ENCODE results near the gene SST.

The SST gene

DNA sequence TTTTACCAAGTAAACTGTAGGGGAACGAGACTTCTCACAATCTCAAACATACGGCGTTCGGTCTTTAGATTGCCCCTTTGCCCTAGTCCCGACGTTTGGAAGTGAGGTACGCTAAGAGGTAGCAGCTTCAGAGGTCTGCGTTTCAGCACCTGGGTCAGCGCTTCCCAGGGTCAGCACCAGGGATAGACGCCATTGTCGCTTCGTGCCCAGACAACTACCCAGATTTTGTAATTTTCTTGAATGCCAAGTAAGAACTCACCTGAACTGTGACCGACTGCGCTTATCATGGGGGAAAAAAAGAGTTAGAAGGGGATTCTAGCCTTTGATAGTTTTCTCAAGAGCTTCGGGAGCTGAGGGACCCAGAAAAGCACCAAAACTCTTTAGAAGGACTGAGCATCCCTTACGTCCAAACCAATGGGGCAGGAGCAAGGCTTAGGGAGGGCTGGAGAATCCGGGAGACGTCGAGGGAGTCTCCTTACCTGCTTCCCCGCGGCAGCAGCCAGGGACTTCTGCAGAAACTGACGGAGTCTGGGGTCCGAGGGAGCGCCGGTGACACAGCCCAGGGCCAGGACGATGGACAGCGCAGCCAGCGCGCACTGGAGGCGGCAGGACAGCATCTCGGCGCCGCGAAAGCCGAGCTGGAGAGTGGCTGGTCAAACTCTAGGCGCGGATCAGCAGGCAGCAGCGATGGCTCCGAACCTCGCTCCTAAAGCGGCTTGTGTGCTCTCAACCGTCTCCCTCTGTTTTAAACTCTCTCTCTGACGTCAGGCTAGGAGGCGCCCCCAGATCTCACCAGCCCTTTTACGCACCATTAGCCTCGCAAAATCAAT is at the start of gene SST:
TSS of gene SST (minus strand) at position 720 of the 830 bp plus-strand sequence. CDS start at position 617, 103 bp downstream.
- no peak for DNase-seq

- DNase-seq: no peak
Observed at GRCh38 chr3:187719628-187720336, 49.6 kb upstream of the SST start.

DNA sequence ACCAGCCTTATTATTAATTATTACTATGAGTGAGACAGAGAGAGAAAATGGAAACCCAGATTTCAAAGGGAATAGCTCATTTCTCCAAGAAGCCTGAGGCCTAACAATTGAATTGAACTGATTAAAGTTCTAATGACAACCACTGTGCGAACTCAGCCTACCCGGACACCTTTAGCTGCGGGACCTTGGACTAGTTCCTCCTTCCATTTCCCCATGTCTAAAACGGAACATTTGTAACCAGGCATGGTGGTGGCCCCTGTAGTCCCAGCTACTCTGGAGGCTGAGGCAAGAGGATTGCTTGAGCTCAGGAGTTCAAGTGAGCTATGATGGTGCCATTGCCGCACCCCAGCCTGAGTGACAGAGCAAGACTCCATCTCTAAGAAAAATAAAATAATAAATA is 48.6 kb upstream of the SST start:
- no peak for DNase-seq

- DNase-seq: no peak
Observed at GRCh38 chr3:187717572-187717971, 47.4 kb upstream of the SST start.

DNA sequence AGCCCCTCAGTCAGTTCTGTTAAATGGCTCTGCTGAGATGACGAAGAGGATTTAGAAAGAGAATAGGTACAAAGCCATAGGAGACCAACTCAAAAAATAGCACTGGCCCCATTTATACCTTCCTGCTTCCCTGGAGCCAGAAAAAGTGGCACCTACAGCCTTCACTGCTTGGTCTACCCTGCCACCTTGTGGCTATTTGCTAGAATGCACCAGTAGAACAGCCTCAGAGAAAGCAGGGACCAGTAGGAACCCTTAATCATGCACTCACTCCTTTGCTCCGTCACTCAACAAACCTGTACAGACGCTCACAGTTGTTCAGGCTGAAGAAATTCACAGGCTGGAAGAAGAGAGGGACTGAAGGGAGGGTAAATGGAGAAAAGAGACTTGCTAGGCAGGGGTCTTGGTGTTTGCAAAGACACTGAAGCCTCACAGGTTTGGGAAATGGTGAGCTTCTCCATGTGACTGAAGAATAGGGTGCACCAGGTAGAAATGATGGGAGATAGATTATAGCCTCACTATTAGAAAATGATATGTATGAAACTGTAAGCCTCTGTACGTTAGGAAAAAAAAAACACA is 44.3 kb upstream of the SST start:
- peak; percentile 58 to 71 for DNase-seq

DNA sequence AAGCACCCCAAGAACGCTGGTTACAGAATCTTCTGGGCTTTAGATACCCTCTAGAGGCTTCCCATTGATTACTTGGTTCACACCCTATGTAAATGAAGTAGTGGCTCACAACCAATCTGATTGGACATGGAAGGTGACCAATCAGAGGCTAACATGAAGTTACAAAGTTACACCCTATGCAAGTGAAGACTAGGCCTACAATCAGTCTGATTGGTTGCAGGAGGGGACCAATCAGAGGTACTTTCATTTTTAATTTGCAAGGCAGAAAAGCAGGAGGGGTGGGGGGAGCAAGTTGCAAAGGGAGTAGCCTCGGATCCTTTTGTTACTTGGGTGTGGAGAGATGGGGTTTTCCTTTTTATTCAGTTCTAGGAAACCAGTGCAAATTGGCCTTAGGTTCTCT is 43.3 kb upstream of the SST start:
- DNase-seq: no peak

DNA sequence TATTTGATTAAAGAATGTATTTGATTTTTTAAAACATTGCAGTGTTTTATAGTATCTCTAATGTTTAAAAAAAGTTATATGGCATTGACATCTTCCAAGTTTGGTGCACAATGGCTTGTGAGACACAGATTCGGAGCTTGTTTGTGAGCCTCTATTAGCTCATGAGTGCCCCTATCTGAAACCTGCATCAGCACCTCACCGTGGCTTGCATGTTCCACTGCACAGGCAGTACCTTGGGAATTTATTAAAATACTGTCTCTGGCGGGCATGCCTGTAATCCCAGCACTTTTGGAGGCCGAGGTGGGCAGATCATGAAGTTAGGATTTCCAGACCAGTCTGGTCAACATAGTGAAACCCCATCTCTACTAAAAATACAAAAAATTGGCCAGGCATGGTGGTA is 39.0 kb upstream of the SST start:
- no peak for DNase-seq

- DNase-seq: no peak
Observed at GRCh38 chr3:187708696-187709095, 38.5 kb upstream of the SST start.

- DNase-seq: no peak
Observed at GRCh38 chr3:187706971-187707370, 36.8 kb upstream of the SST start.

GRCh38 chr3:187705164-187705563 is 35.0 kb upstream of the SST start:
- no peak for DNase-seq

DNA sequence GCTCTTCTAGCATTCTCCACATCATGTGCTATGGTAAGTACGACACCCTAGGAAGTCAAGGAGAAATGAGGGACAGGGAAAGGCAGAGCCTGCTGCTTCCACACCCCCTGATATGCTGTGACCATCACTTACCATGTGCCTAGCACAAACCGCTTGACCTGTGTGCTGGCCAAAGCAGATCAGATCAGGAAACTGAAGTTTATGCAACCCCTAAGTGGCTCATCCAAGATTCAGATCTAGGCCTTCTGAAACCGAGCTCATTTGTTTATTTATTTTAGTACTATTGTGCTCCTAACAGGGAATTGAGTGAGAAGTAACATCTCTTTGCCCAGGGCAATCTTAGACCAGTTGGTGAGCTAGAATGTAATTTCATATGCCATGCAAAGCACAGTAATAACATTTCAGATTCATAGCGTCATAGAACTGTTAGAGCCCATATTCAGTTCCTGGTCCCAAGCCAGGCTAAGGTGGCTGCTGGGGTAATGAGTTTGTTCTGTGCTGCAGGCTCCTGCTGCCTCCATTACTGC is 32.4 kb upstream of the SST start, which contains the start of gene RTP2:
TSS of gene RTP2 (minus strand) at position 51 of the 527 bp plus-strand sequence. CDS start 429 bp downstream, outside the sequence.
- DNase-seq: no peak

DNA sequence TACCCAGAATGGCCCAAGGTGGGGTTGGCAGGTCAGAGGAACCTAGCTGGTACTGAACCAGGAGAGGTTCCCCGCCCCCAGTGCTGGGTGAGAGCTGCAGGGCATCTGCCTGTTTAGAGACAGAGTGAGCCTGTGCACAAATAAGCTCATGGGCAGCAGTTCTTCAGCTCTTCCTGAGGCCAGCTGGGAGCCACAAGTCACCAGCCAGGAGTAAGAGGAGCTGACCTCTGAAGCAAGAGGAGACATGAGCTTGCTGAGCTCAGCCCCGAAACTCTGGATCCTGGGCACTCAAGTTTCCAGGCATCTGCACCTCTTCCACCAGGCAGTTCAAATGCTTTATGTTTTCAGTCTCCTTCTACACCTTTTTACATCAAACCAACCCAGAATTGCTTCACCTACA is 30.1 kb upstream of the SST start:
- DNase-seq: no peak

- DNase-seq: no peak
Observed at GRCh38 chr3:187698499-187699399, 28.6 kb upstream of the SST start.

DNA sequence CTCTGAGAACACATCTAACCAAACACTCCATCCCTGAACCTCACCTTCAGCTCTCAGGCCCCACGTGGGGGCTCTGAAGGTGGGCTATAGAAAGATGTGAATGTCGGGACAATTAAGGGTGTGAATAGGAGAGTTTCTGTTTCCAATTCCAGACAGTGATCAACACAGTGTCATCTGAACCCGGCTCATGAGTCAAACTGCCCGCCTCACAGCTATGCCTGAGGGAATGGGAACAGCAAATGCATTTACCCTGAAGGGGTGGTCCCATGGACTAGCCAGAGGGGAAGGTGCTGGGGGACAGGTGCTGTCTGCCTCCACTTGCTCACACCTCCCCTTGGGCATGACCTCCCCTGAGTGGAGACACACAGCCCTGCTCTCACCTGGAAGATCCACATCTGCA is 25.8 kb upstream of the SST start:
- no peak for DNase-seq

GRCh38 chr3:187695449-187695848 is 25.3 kb upstream of the SST start:
- DNase-seq: no peak

DNA sequence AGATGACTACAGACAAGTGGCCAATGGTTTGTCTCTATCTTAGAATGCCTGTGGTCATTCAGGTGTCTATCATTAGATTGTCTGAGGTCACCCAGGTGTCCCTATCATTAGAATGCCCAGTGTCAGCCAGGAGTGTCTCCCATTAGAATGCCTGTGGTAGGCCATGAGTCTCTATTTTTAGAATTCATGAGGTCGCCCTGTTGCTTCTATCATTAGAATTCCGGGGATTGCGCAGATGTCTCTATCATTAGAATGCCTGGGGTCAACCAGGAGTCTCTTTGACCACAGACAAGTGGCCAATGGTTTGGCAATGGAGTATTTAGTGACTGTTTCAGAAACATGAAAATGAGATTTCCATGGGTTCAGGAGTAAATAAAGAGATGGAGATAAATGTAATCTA is 24.6 kb upstream of the SST start:
- no peak for DNase-seq

DNA sequence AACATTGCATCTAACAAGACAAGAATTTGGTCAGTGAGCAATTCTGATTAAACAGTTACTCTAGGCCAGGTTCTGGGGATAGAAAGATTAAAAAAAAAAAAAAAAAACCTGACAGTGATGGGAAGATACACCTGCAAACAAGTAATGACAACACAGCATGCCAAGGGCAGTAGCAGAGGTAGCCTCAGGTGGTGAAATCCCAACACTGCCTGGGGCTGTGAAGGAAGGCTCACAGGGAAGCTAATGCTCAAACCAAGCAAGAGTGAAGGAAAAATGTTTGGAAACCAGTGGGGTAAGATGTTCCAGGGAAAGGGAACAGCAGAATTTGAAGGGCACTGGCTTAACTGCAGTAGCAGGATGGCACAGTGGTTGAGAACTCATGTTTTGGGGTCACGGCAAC is 23.2 kb upstream of the SST start:
- DNase-seq: no peak

DNA sequence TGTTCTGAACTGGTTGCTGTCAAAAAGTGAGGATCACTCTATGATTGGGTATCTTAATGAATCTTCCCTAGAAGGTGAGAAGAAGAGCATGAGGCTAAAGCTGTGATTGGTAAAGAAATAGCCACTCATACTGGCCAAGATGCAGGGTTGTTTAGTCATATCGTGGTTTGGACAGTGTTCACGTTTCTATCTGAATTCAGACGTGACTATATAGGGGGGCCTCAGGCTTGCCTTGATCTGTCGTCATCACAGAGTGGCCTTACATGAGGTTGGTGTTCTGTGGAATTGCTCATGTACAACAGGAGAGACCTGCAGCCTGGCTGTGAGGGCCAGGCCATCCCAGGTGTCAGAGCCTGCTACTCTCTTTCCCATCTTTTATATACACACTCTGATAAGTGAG is 19.8 kb upstream of the SST start:
- DNase-seq: no peak

DNA sequence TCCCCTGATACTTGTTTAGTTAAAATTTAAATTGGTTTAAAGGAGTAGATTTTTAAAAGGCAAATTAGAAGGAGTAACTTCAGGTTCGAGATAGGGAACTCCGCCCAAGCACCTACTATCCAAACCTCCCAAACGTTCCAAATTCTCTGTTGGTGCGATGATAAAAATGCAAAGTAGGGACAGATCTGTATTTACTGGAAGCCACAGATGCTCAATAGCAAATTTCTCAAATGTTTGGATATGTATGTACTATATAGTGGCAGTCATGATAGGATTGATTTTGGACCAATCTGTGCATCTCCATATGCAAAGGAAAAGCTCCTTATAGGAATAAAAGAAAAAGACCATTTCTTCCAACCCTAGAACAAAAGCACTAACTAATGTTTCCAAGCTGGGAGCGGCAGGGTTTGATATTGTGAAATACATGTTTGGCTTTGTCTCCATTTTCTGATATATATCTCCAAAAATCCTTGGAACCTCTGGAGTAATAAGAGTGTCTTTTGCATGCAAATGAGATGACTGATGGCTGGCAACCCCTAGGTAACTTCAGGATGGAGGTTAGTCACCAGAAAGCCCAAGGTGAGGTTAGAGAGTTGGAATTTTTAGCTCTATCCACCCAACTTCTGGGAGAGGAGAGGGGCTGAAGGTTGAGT is 16.6 kb upstream of the SST start:
- no peak for DNase-seq

GRCh38 chr3:187685948-187686347 is 15.8 kb upstream of the SST start:
- DNase-seq: no peak

DNA sequence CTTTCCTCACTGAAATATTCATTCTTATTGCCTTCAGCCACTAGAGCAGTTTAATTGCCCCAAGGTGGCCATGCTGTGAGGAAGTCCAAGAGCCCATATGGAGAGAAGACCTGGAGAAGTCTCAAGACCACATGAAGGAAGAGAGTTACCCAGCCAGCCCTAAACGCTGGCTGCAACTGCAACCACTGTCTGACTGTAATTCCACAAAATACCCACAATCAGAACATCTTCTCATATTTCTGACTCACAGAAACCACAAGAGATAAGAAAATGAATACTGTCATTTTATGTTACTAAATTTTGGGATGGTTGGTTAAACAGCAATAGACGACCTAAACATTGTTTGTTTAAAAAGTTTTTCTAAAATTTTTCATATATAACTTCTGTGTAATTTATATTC is 14.7 kb upstream of the SST start:
- DNase-seq: no peak

DNA sequence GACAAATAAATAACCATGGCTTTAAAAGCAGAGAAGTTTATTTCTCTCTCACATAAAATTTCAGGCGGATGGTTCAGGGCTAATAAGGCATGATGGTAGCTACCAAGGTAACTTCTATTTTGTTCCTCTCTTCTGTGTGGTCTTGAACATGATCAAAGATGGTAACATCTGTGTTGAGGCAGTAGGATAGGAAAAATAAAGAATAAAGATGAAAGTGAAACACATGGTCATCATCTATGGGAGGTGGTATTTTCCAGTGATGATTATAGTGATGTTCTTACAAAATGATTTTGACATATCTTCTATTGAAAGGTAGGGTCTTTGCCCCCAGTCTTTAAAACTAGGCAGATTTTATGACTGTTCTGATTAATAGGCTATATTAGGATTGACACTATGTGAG is 14.2 kb upstream of the SST start:
- DNase-seq: no peak
